Activated naive CD8-positive, alpha-beta T cell (primary cell): ENCODE results near the gene CLPSL2.

Experiments
- H3K27ac Mint-ChIP-seq: one replicate; pipeline ENCODE4 v1.8.0; 2021; ENCODE audit warnings: mixed read lengths
- H3K27me3 Mint-ChIP-seq: one replicate; pipeline ENCODE4 v1.8.0; 2021; ENCODE audit warnings: mixed read lengths
- H3K36me3 Mint-ChIP-seq: one replicate; pipeline ENCODE4 v1.8.0; 2021; ENCODE audit warnings: mixed read lengths
- H3K4me1 Mint-ChIP-seq: one replicate; pipeline ENCODE4 v1.8.0; 2021; ENCODE audit warnings: low read depth, mixed read lengths
- H3K4me3 Mint-ChIP-seq: one replicate; pipeline ENCODE4 v1.8.0; 2021; ENCODE audit warnings: mild to moderate bottlenecking, mixed read lengths
- H3K9me3 Mint-ChIP-seq: one replicate; pipeline ENCODE4 v1.8.0; 2021; ENCODE audit warnings: low read depth, mixed read lengths

The CLPSL2 gene

DNA sequence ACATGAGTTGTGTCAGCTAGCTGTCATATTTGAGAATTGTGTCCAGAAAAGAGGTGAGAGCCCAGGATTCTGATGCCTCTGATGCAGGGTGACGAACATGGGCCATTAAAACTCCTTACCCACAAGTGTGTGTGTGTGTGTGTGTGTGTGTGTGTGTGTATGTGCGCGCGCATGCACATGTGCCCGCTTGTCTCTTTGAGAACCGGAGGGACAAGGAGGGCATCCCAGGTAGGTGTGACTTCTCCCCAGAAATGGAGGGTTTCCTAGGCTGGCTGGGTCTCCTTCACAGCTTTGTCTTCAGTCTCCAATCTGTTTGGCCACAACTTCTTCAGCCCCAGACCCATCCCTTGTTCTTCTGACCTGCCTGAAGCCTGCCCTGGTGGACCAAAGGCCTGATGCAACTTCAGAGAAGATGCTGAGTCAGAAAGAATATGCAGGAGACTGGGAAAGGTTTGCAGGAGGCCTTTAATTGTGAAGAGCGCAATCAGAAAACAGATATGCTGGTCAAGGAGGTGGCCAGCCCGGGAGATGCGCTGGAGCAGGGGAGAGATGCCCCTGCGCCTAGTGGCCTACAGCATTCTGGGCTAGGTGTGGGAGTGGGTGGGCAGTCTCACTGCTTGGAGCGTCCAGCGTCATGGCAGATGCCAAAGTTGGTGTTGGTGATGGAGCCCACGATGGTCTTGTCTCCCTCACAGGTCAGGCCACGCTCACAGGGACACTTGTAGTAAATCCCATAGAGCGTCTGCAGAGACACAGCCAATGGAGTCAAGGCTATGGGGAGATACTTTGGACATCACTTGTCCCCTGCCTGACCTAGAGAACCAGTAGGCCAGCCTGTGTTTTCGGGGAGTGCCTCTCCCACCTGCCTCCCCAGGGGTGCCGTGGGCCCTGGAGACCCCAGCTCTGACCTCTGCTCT lies 18.4 kb downstream of the CLPSL2 start:
- Mint-ChIP-seq H3K9me3 (no peaks in the 10 kb centered on the region), H3K27ac (no peak overlapping the region), H3K36me3 (no peaks in the 10 kb centered on the region), H3K4me3 (no peak overlapping the region), H3K27me3 (peaks cover 2% of the 10 kb centered on the region), H3K4me1 (no peaks in the 10 kb centered on the region)

- Mint-ChIP-seq H3K36me3 (no peaks in the 10 kb centered on the region), H3K27me3 (no peaks in the 10 kb centered on the region), H3K27ac (no peak overlapping the region), H3K4me1 (no peaks in the 10 kb centered on the region), H3K4me3 (no peak overlapping the region), H3K9me3 (no peaks in the 10 kb centered on the region)
Measured at GRCh38 chr6:35795453-35796071, 19.2 kb downstream of the CLPSL2 start.

- Mint-ChIP-seq H3K27ac (no peak overlapping the region), H3K4me1 (no peaks in the 10 kb centered on the region), H3K4me3 (no peak overlapping the region), H3K9me3 (no peaks in the 10 kb centered on the region), H3K27me3 (no peaks in the 10 kb centered on the region), H3K36me3 (no peaks in the 10 kb centered on the region)
Measured at GRCh38 chr6:35796236-35796635, 19.8 kb downstream of the CLPSL2 start.

DNA sequence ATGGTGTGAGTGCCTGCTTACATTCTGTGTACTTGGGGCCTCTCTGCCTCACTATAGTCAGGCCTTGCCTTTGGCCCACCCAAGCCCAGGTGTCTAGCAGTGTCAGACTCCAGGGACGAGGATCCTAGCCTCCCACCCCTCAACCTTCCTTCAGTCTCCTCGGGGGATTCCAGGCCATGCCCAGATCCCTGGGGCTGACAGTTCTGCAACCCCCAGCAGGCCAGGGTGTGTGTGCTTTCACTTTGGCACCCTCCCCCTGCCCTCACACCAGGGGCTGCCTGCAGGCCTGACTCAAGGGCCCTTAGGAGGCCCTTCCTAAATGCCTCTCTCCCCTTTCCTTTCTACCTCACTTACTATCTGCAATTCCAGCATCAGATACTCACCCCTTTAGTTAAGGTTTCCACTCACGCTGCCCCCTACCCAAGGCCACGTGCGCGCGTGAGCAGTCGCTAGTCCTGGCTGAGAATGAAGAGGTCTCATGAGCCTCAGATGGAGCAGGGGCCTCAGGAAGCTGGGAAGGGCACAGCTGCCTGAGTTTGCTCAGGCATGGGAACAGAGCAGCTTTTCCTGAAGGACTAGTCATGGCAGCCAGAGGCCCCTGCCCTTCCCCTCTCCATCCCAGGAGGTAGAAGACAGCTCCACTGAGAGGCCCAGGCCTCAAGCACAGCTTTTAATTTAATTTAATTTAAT lies 21.6 kb downstream of the CLPSL2 start:
- no peaks in the 10 kb centered on the region for H3K4me1 Mint-ChIP-seq
- H3K27me3 Mint-ChIP-seq: no peaks in the 10 kb centered on the region
- no peak overlapping the region for H3K4me3 Mint-ChIP-seq
- no peaks in the 10 kb centered on the region for H3K9me3 Mint-ChIP-seq
- no peak overlapping the region for H3K27ac Mint-ChIP-seq
- no peaks in the 10 kb centered on the region for H3K36me3 Mint-ChIP-seq

GRCh38 chr6:35798706-35799105 lies 22.3 kb downstream of the CLPSL2 start:
- no peak overlapping the region for H3K4me3 Mint-ChIP-seq

DNA sequence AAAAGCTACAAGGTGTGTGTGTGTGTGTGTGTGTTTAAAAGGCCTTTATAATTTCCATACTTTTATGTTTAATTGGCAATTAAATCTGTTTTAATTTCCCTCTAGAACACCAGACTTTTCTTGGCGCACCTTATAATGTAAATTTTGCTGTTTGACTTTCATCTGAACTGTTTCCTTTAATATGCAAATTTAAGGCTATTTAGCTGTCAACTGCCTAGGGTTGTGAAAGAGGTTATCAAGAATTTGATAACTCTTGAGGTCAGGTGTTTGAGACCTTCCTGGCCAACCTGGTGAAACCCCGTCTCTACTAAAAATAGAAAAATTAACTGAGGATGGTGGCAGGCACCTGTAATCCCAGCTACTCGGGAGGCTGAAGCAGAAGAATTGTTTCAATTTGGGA lies 24.8 kb downstream of the CLPSL2 start:
- peaks cover 2% of the 10 kb centered on the region for H3K4me1 Mint-ChIP-seq
- H3K36me3 Mint-ChIP-seq: no peaks in the 10 kb centered on the region
- H3K27ac Mint-ChIP-seq: no peak overlapping the region
- peaks cover 4% of the 10 kb centered on the region for H3K27me3 Mint-ChIP-seq
- H3K9me3 Mint-ChIP-seq: no peaks in the 10 kb centered on the region
- no peak overlapping the region for H3K4me3 Mint-ChIP-seq

More at GRCh38 chr6:35798706-35799105, 22.3 kb downstream of the CLPSL2 start:
- Mint-ChIP-seq H3K9me3 (no peaks in the 10 kb centered on the region), H3K27me3 (no peaks in the 10 kb centered on the region), H3K27ac (no peak overlapping the region), H3K36me3 (no peaks in the 10 kb centered on the region), H3K4me1 (no peaks in the 10 kb centered on the region)

DNA sequence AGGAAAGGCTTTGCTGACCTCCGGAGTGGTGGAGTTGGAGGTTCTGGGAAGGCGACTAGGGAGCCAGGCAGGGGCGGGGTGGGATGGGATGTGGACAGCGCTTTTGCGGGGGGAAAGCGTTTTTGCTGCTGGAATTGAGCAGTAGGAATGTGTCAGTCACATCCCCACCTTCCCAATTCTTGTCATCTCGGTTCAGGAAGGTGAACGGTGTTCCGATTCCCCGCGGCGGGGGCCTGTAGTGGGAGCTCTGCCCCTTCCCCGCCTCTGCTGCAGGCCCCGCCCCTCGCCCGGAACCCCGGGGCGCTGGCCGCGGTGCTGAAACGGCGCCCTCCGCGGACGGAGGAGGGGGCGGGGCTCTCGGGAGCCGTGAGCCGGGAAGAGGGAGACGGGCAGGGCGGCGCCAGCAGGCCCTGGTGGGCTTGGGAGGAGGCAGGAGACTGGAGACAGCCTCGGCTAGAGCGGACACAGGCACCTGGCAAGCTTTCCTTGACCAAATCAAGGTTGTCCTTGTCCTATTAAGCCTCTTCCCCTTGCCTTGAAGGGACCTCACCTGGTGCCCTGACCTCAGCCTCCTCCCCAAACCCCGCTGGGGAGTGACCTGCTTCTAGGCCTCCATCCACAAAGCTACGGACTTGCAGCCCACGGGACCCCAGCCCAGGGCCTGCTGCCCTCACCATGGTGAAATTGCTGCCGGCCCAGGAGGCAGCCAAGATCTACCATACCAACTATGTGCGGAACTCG lies 28.8 kb downstream of the CLPSL2 start, which contains the start of gene LHFPL5:
LHFPL5 (plus strand) TSS at position 357 of the 741 bp plus-strand sequence; CDS start at position 676, 319 bp downstream.
- H3K4me1 Mint-ChIP-seq: peaks cover 2% of the 10 kb centered on the region
- no peaks in the 10 kb centered on the region for H3K36me3 Mint-ChIP-seq
- H3K27ac Mint-ChIP-seq: no peak within 1 kb of the TSS
- peaks cover 20% of the 10 kb centered on the region for H3K27me3 Mint-ChIP-seq
- no peaks in the 10 kb centered on the region for H3K9me3 Mint-ChIP-seq
- no peak within 1 kb of the TSS for H3K4me3 Mint-ChIP-seq

- H3K4me1 Mint-ChIP-seq: peaks cover 4% of the 10 kb centered on the region
- peaks cover 20% of the 10 kb centered on the region for H3K27me3 Mint-ChIP-seq
- no peaks in the 10 kb centered on the region for H3K36me3 Mint-ChIP-seq
- H3K9me3 Mint-ChIP-seq: no peaks in the 10 kb centered on the region
- H3K4me3 Mint-ChIP-seq: no peak overlapping the region
- no peak overlapping the region for H3K27ac Mint-ChIP-seq
Measured at GRCh38 chr6:35808688-35809087, 32.3 kb downstream of the CLPSL2 start.

DNA sequence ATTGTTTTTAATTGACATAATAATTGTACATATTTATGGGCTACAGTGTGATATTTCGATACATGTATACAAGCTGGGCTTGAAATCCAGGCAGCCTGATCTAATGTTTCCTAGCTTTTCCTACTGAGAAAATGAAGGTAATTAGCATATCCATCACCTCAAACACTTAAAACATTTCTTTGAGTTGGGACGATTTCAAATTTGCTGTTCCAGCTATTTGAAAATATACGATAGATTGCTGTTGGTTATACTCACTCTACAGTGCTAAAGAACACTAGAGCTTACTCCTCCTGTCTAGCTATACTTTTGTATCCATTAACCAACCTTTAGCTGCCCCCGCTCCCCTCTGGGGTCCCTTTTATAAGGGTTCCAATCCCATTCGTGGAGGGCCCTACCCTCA lies 33.4 kb downstream of the CLPSL2 start:
- Mint-ChIP-seq H3K4me3 (no peak overlapping the region), H3K9me3 (no peaks in the 10 kb centered on the region), H3K27ac (no peak overlapping the region), H3K27me3 (peaks cover 18% of the 10 kb centered on the region), H3K4me1 (peaks cover 2% of the 10 kb centered on the region), H3K36me3 (no peaks in the 10 kb centered on the region)

DNA sequence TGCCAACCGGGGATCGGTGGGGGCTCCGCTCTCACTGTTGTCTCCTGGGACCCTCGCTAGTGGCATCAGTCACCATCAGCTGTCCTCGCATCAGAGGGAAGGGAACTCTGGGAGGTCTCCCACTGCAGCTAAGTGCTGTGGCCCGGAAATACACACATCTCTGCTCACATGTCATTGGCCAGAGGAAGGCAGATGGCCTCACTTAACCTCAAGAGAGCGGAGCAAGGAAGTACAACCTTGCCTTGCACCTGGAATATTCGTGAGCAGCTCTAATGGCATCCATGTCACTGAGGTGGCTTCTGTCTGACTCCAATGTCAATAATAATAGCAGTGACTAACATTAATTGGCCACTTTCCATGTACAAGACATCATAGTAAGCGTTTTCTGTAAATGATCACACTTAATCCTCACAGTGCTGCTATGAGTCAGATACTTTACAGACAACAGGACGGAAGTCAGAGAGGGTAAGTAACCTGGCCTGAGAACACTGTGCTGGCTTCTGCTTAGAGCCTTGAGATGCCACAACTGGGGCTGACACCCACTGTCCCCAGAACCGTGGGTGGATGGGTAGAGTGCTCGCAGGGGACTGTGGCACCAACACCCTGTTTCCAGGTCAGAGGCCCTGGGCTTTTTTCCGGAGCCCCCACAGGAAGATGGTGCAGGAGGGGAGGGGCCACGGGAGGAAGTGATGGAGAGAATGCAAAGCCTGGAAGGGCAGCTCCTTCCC lies 34.7 kb downstream of the CLPSL2 start:
- Mint-ChIP-seq H3K4me3 (no peak overlapping the region), H3K27ac (no peak overlapping the region), H3K9me3 (no peaks in the 10 kb centered on the region), H3K36me3 (no peaks in the 10 kb centered on the region), H3K27me3 (peaks cover 15% of the 10 kb centered on the region), H3K4me1 (peaks cover 2% of the 10 kb centered on the region)

DNA sequence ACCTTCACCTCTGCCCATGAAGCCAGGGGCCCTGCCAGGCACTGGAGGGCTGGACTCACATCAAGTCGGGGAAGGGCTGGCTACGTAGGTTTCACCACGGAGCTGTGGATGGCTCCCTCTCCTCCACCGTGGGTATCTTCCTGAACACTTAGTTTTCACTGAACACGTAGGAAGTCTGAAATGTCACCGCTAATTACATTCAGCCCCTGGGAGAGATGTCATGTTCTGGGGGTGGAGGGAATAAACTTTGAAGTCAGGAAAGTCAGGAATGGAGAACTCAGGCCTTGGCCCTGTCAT lies 35.2 kb downstream of the CLPSL2 start:
- Mint-ChIP-seq H3K4me3 (no peak overlapping the region), H3K27me3 (peaks cover 12% of the 10 kb centered on the region), H3K36me3 (no peaks in the 10 kb centered on the region), H3K27ac (no peak overlapping the region), H3K4me1 (peaks cover 2% of the 10 kb centered on the region), H3K9me3 (no peaks in the 10 kb centered on the region)

DNA sequence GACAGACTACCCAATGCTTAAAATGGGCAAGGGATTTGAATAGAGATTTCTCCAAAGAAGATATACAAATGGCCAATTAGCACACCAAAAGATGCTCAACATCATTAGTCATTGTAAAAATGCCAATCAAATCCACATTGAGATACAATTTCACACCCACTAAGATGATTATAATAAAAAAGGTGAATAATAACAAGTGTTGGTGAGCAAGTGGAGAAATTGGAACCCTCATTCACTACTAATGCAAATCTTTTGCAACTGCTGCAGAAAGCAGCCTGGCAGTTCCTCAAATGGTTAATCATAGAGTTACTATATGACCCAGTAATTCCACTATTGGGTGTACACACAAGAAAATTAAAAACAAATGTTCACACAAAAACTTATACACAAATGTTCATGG lies 41.1 kb downstream of the CLPSL2 start:
- no peak overlapping the region for H3K4me3 Mint-ChIP-seq
- no peaks in the 10 kb centered on the region for H3K9me3 Mint-ChIP-seq
- H3K27ac Mint-ChIP-seq: no peak overlapping the region
- no peaks in the 10 kb centered on the region for H3K27me3 Mint-ChIP-seq
- no peaks in the 10 kb centered on the region for H3K36me3 Mint-ChIP-seq
- H3K4me1 Mint-ChIP-seq: no peaks in the 10 kb centered on the region

DNA sequence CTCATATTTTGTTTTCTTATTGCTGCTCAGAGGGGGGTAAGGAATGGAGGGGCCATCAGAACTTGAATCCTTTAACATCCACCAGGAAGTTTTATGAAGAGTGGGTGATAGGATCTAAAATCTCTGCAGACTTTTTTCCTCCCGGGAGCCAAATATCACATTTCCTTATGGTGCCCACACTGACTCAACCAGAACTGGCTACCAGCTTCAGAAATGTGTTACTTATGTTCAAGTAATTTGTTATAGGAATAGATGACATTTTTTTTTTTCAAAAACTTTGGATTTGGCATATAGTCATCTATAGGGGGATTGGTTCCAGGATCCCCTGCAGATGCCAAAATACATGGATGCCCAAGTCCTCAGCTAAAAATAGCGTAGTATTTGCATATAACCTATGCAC lies 47.2 kb downstream of the CLPSL2 start:
- Mint-ChIP-seq H3K4me1 (no peaks in the 10 kb centered on the region), H3K36me3 (no peaks in the 10 kb centered on the region), H3K9me3 (no peaks in the 10 kb centered on the region), H3K27me3 (peaks cover 5% of the 10 kb centered on the region), H3K27ac (no peak overlapping the region), H3K4me3 (no peak overlapping the region)

DNA sequence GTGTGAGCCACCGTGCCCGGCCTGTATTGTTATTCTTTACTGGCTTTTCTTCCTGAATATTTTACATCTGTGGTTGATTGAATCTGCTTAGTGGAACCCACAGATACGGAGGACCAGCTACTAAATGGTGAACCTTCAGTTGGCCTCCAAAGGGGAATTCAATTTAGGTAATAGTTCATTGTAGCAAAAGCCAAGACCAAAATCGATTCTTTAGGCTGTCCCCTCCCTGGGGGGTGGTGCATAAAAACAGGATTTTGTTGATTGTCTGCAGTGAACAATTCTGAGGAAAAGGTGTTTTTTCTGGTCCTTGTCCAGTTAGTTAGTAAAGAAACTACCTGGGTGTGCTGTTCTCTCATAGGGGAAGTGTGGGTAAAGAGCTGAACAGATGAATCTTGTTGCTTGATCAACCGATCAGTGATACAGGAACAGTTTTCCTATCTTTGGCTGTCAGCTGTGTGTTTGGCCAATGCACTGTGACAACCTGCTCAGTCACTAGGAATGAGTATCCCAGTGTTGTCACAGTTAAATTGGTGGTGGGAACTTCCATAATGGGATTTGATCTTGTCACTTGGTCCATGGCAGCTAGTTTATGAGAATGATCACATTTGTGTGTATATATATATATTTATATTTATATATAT lies 48.3 kb downstream of the CLPSL2 start:
- no peaks in the 10 kb centered on the region for H3K4me1 Mint-ChIP-seq

More for the DNA sequence above, 48.3 kb downstream of the CLPSL2 start:
- Mint-ChIP-seq H3K27me3 (peaks cover 5% of the 10 kb centered on the region), H3K27ac (no peak overlapping the region), H3K9me3 (no peaks in the 10 kb centered on the region), H3K4me3 (no peak overlapping the region), H3K36me3 (no peaks in the 10 kb centered on the region)
